Fibroblast of lung (primary cell): ENCODE results near the gene STEAP1B. TPM values are rescaled to one million over a fixed set of nuclear protein-coding genes. Genes with fewer than 3 reads are reported as not detected.

Experiments
- DNase-seq, 2 donors: peaks; one replicate each; pipeline versions ENCODE4 v3.0.0 to v3.0.0-alpha.2; 2010; ENCODE audit warnings: low read depth in 2 of 2
- H2AFZ ChIP-seq: 2 replicates; pipeline ENCODE4 v1.5.1; 2012; ENCODE audit warnings: low read length, control low read depth, inconsistent platforms
- H3K27ac ChIP-seq: 2 replicates; pipeline ENCODE4 v1.5.1; 2011; ENCODE audit warnings: low read length, control low read depth; ENCODE audit not compliant: insufficient read depth
- H3K27me3 ChIP-seq: 2 replicates; pipeline ENCODE4 v1.5.1; 2011; ENCODE audit warnings: mild to moderate bottlenecking, low read length; ENCODE audit not compliant: control insufficient read depth, insufficient read depth
- H3K36me3 ChIP-seq: 2 replicates; pipeline ENCODE4 v1.5.1; 2011; ENCODE audit warnings: low read length; ENCODE audit not compliant: control insufficient read depth, insufficient read depth
- H3K4me1 ChIP-seq: 2 replicates; pipeline ENCODE4 v1.5.1; 2011; ENCODE audit warnings: low read length; ENCODE audit not compliant: control insufficient read depth, insufficient read depth; ENCODE audit errors: extremely low read depth
- H3K4me2 ChIP-seq: 2 replicates; pipeline ENCODE4 v1.5.1; 2011; ENCODE audit warnings: low read length, control low read depth; ENCODE audit not compliant: insufficient read depth; ENCODE audit errors: extremely low read depth
- H3K4me3 ChIP-seq, 4 experiments: fragments of 200-600 bp in 1 of 4; sonication (generic) in 1 of 4; replicated peaks in 1 of 4; 2 replicates each; pipeline ENCODE4 v1.5.1; 2011 to 2016; ENCODE audit warnings: low read length in 4 of 4, low read depth in 3 of 4, mild to moderate bottlenecking in 3 of 4, control low read depth in 2 of 4, inconsistent platforms in 1 of 4, mixed read lengths in 1 of 4; ENCODE audit not compliant: insufficient read depth in 1 of 4; ENCODE audit errors: control extremely low read depth in 1 of 4
- H3K79me2 ChIP-seq: 2 replicates; pipeline ENCODE4 v1.5.1; 2012; ENCODE audit warnings: mild to moderate bottlenecking, low read length, inconsistent platforms; ENCODE audit not compliant: control insufficient read depth, insufficient read depth
- H3K9ac ChIP-seq: 2 replicates; pipeline ENCODE4 v1.5.1; 2011; ENCODE audit warnings: mild to moderate bottlenecking, low read length, control low read depth; ENCODE audit not compliant: insufficient read depth
- H3K9me3 ChIP-seq: 2 replicates; pipeline ENCODE4 v1.5.1; 2012; ENCODE audit warnings: low read depth, low read length; ENCODE audit not compliant: control insufficient read depth, insufficient read depth
- H4K20me1 ChIP-seq: 2 replicates; pipeline ENCODE4 v1.5.1; 2011; ENCODE audit warnings: low read length; ENCODE audit not compliant: control insufficient read depth, insufficient read depth; ENCODE audit errors: extremely low read depth
- EZH2 ChIP-seq: IDR thresholded peaks from 2 replicates; pipeline ENCODE4 v1.5.1; 2012; ENCODE audit warnings: low read length, control low read depth, mild to moderate bottlenecking; ENCODE audit errors: missing control alignments
- polyA plus RNA-seq, 2 donors: library from polyadenylated mRNA; depleted of rRNA in 1 of 2; stranded (reverse) in 1 of 2; unstranded in 1 of 2; fragments of >200 nt; gene quantifications; 2 replicates each; pipeline ENCODE4 v1.2.1, GENCODE V29; 2011 to 2012; ENCODE audit warnings: missing spikeins in 1 of 2
- total RNA-seq: library from RNA; depleted of rRNA; stranded (reverse); fragments of >200 nt; gene quantifications from 2 replicates; pipeline ENCODE4 v1.2.1, GENCODE V29; 2014
- TF ChIP-seq, protein P1 (sequence below), 2 donors: IDR thresholded peaks in 1 of 2; conservative IDR thresholded peaks in 1 of 2; 1 replicate in 1 of 2; 2 replicates in 1 of 2; pipeline ENCODE4 v1.5.1; 2011 to 2012; ENCODE audit warnings: low read length in 2 of 2, control low read depth in 1 of 2, inconsistent platforms in 1 of 2, low read depth in 1 of 2, mild to moderate bottlenecking in 1 of 2

The STEAP1B gene
- total and polyA plus RNA-seq, 2 donors (not counting 1 experiment from before 2014, with no cell fraction given) = 11.4 to 14.7 TPM

DNA sequence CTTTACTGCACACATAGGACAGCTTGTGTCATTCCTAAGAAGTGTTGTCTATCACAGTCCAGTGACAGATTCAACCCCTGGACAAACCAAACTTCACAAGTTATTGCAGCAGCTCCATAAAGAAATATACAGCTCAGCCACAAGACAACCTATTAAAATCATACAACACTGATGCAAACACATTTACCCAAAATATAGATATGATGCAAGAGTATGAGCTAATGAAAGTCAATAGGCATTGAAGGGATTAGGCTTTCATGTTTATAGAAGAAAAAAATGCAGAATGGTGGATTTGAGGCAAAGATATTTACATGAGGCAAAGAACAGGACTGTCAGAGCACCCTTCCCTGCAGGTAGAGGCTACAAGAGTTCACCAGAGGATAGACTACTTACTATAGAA is 128.1 kb downstream of the STEAP1B start:
- Histone ChIP-seq H3K79me2 (no peaks in the 10 kb centered on the region), H3K27me3 (no peaks in the 10 kb centered on the region), H3K4me2 (no peak overlapping the region), H4K20me1 (no peaks in the 10 kb centered on the region), H3K9me3 (no peaks in the 10 kb centered on the region), H3K27ac (no peak overlapping the region), H2AFZ (no peak overlapping the region), H3K4me1 (no peaks in the 10 kb centered on the region), H3K9ac (no peak overlapping the region), H3K36me3 (no peaks in the 10 kb centered on the region), H3K4me3 (no peak overlapping the region)
- DNase-seq = no peak
- TF ChIP-seq EZH2 = no peak
- TF ChIP-seq, protein P1, sequence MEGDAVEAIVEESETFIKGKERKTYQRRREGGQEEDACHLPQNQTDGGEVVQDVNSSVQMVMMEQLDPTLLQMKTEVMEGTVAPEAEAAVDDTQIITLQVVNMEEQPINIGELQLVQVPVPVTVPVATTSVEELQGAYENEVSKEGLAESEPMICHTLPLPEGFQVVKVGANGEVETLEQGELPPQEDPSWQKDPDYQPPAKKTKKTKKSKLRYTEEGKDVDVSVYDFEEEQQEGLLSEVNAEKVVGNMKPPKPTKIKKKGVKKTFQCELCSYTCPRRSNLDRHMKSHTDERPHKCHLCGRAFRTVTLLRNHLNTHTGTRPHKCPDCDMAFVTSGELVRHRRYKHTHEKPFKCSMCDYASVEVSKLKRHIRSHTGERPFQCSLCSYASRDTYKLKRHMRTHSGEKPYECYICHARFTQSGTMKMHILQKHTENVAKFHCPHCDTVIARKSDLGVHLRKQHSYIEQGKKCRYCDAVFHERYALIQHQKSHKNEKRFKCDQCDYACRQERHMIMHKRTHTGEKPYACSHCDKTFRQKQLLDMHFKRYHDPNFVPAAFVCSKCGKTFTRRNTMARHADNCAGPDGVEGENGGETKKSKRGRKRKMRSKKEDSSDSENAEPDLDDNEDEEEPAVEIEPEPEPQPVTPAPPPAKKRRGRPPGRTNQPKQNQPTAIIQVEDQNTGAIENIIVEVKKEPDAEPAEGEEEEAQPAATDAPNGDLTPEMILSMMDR (conservative IDR thresholded peaks at IDR 0.05 in 1 of 2, IDR thresholded peaks at IDR 0.05 in 1 of 2; ENCODE audit: low read depth in 1 of 2, low read length in 2 of 2) = no peak

Other genes starting within 250 kb of the STEAP1B start
- gene RAPGEF5, start 143.0 kb downstream of the STEAP1B start, total RNA-seq = 0.77 and 1.5 TPM in 2 replicates
- gene RAPGEF5, start 143.0 kb downstream of the STEAP1B start, polyA plus RNA-seq = 0.12 and 1.4 TPM in 2 replicates
- 22.1 and 33.7 TPM in 2 replicates for gene IL6, start 227.0 kb upstream of the STEAP1B start, total RNA-seq
- 20.2 and 32.1 TPM in 2 replicates for gene IL6, start 227.0 kb upstream of the STEAP1B start, polyA plus RNA-seq